ENCODE measurements around the gene KCNQ1. TPM values are rescaled to one million over a fixed set of nuclear protein-coding genes. Genes with fewer than 3 reads are reported as not detected.

The KCNQ1 gene
- total and polyA plus RNA-seq, 2 of the 13 experiments (the other 11 are each of a cell fraction or from before 2014, with no cell fraction given): 0.02 to 0.08 TPM

DNA sequence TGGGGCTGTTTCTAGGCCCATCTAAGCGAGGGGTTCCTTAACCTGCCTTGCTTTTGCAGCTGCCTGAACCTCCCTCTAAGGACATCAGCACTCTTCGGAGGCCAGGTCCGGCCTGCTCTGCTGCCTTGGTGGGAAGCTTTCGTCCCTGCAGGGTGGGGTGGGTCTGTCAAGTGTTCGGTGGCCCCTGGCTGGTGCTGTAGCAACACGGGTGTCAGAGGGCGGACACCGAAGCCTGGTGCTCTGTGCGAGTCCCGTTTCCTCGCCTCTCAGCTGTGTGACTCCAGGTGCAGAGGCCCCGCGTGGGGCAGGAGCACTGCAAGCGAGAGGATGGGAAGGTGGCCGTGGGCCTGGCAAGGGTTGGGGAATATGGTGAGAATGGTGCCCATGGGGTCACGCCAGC lies 376.2 kb downstream of the KCNQ1 start:
- WGBS (ENCODE audit: low lambda C conversion rate): 52% methylated on average over 5 of the region's 16 CpGs
- TF ChIP-seq KLF11 (CRISPR knock-in tag; IDR thresholded peaks at IDR 0.05) (no peak), ZNF20 (CRISPR knock-in tag; IDR thresholded peaks at IDR 0.05) (no peak), YEATS2 (CRISPR knock-in tag; IDR thresholded peaks at IDR 0.05; ENCODE audit: borderline replicate concordance) (no peak), ZFP1 (CRISPR knock-in tag; IDR thresholded peaks at IDR 0.05) (no peak), POGK (CRISPR knock-in tag; conservative IDR thresholded peaks at IDR 0.05) (no peak), SMARCE1 (IDR thresholded peaks at IDR 0.05; ENCODE audit: borderline replicate concordance) (no peak), ARNT (IDR thresholded peaks at IDR 0.05) (no peak), ZNF777 (CRISPR knock-in tag; IDR thresholded peaks at IDR 0.05) (no peak), TAF15 (IDR thresholded peaks at IDR 0.05; ENCODE audit: low read depth, low read length, poor library complexity, severe bottlenecking) (no peak), HMGXB3 (CRISPR knock-in tag; IDR thresholded peaks at IDR 0.05; ENCODE audit: borderline replicate concordance) (no peak), RBM22 (optimal IDR thresholded peaks at IDR 0.05; ENCODE audit: low read length) (no peak), JUN (CRISPR knock-in tag; IDR thresholded peaks at IDR 0.05) (no peak), ZNF678 (CRISPR knock-in tag; IDR thresholded peaks at IDR 0.05) (no peak), MTF1 (CRISPR knock-in tag; IDR thresholded peaks at IDR 0.05) (no peak), HIC2 (CRISPR knock-in tag; IDR thresholded peaks at IDR 0.05; ENCODE audit: low read depth) (no peak), TMF1 (CRISPR knock-in tag; IDR thresholded peaks at IDR 0.05; ENCODE audit: low read depth) (no peak), ZNF766 (CRISPR knock-in tag; IDR thresholded peaks at IDR 0.05; ENCODE audit: borderline replicate concordance) (no peak), FOXA3 (CRISPR knock-in tag; IDR thresholded peaks at IDR 0.05) (no peak)

More for the DNA sequence above, 376.2 kb downstream of the KCNQ1 start:
- Histone ChIP-seq H3K4me2 (ENCODE audit: low read depth, low read length) (no peak overlapping the region), H3K27me3 (ENCODE audit: control insufficient read depth in 1 of 2, insufficient read depth in 2 of 2, low read length in 2 of 2) (peaks cover 4 to 66% of the 10 kb centered on the region in 2 experiments), H3K4me3 (replicated peaks in 1 of 3; ENCODE audit: insufficient read depth in 1 of 3, low read depth in 2 of 3, low read length in 3 of 3) (no peak overlapping the region), H3K79me2 (ENCODE audit: insufficient read depth, low read length) (no peaks in the 10 kb centered on the region), H3K4me1 (ENCODE audit: insufficient read depth, low read length) (peaks cover 9% of the 10 kb centered on the region), H2AFZ (ENCODE audit: low read length) (no peak overlapping the region), H4K20me1 (ENCODE audit: insufficient read depth, low read length) (no peaks in the 10 kb centered on the region), H3K36me3 (replicated peaks in 1 of 2; ENCODE audit: control insufficient read depth in 1 of 2, insufficient read depth in 2 of 2, low read length in 2 of 2) (no peaks in the 10 kb centered on the region), H3K9ac (ENCODE audit: insufficient read depth, low read depth, low read length) (no peak overlapping the region), H3K27ac (ENCODE audit: extremely low read length, insufficient read depth, low read length) (no peak overlapping the region), H3K9me3 (ENCODE audit: low read length) (peaks cover 32% of the 10 kb centered on the region)
- in situ Hi-C loops (cut with HindIII; ENCODE audit: extremely low pct_ligation_motif_present, low pct_unique_long_range_greater_than_20kb): no loop called here
- no peak for FAIRE-seq
- BruUV-seq (replicated peaks): no TSS peak
- intact Hi-C loops (cut with micrococcal nuclease; ENCODE audit: unreplicated experiment): no loop called here
- ChIA-PET POLR2A (no interaction called here), CTCF (ENCODE audit: low intra/inter-chr PET ratio, low total read pairs) (no interaction called here)
- ATAC-seq: no peak
- DNase-seq (ENCODE audit: low spot score): no peak

Data from HepG2 (cell line).